ENCODE measurements around the gene ADM.

- TF ChIP-seq YY1 (IDR thresholded peaks at IDR 0.05): peak; percentile 66
- peak; percentile 40 for TF ChIP-seq CTCF (IDR thresholded peaks at IDR 0.05; ENCODE audit: low read depth, low read length, missing input control)
- TF ChIP-seq JUND (IDR thresholded peaks at IDR 0.05): peak in 1 of 2 donors; percentile 13
- no peak for TF ChIP-seq GABPA (IDR thresholded peaks at IDR 0.05 in 1 of 2, conservative IDR thresholded peaks at IDR 0.05 in 1 of 2)
- peak; percentile 94 for TF ChIP-seq REST (IDR thresholded peaks at IDR 0.05)
- peak; percentile 99 for TF ChIP-seq TAF1 (conservative IDR thresholded peaks at IDR 0.05)
These were observed at the start of gene ADM for GRCh38 chr11:10304495-10305261.

Measured in liver (tissue), 3 donors.